Neural cell (in vitro differentiated cells): ENCODE measurements around the gene NHSL2. TPM values are rescaled to one million over a fixed set of nuclear protein-coding genes. Genes with fewer than 3 reads are reported as not detected.

Source experiments
- H2AFZ ChIP-seq: fragments of 200-600, 300-800 bp; sonication (generic), shearing (Covaris generic); 2 replicates; pipeline ENCODE4 v1.6.0; 2014; ENCODE audit warnings: low read depth, mild to moderate bottlenecking, antibody characterized with exemption, low read length, moderate library complexity
- H3F3A ChIP-seq: fragments of 200-600 bp; shearing (Covaris generic); 2 replicates; pipeline ENCODE4 v1.6.1; 2016; ENCODE audit warnings: mild to moderate bottlenecking, moderate library complexity, mixed read lengths, antibody characterized with exemption, low read length; ENCODE audit not compliant: insufficient read depth, poor library complexity, severe bottlenecking
- H3K27ac ChIP-seq: fragments of 200-600, 300-800 bp; sonication (generic), shearing (Covaris generic); 2 replicates; pipeline ENCODE4 v1.5.1; 2014; ENCODE audit warnings: mild to moderate bottlenecking, low read length, moderate library complexity
- H3K27me3 ChIP-seq: fragments of 300-800, 200-600 bp; sonication (generic), shearing (Covaris generic); 2 replicates; pipeline ENCODE4 v1.6.0; 2014; ENCODE audit warnings: mild to moderate bottlenecking, low read depth, low read length, moderate library complexity; ENCODE audit not compliant: insufficient read depth
- H3K36me3 ChIP-seq: fragments of 300-800, 200-600 bp; sonication (generic), shearing (Covaris generic); 2 replicates; pipeline ENCODE4 v1.5.1; 2014; ENCODE audit warnings: mild to moderate bottlenecking, antibody characterized with exemption, low read length, moderate library complexity; ENCODE audit not compliant: insufficient read depth
- H3K4me2 ChIP-seq: fragments of 300-800, 200-600 bp; sonication (generic), shearing (Covaris generic); 2 replicates; pipeline ENCODE4 v1.6.0; 2014; ENCODE audit warnings: mild to moderate bottlenecking, low read length
- H3K4me3 ChIP-seq: fragments of 300-800, 200-600 bp; sonication (generic), shearing (Covaris generic); 2 replicates; pipeline ENCODE4 v1.5.1; 2014; ENCODE audit warnings: mild to moderate bottlenecking, low read length, moderate library complexity
- H3K79me2 ChIP-seq: fragments of 200-600 bp; shearing (Covaris generic); replicated peaks from 2 replicates; pipeline ENCODE4 v1.6.0; 2014; ENCODE audit warnings: mild to moderate bottlenecking, low read length, moderate library complexity; ENCODE audit not compliant: insufficient read depth
- H3K9ac ChIP-seq: fragments of 300-800, 200-600 bp; sonication (generic), shearing (Covaris generic); 2 replicates; pipeline ENCODE4 v1.6.1; 2016; ENCODE audit warnings: mild to moderate bottlenecking, low read length, mixed read lengths
- H3K9me2 ChIP-seq: fragments of 200-600 bp; shearing (Covaris generic); 2 replicates; pipeline ENCODE4 v1.6.1; 2016; ENCODE audit warnings: mild to moderate bottlenecking, low read length, mixed read lengths; ENCODE audit not compliant: insufficient read depth
- H3K9me3 ChIP-seq: fragments of 200-600, 300-800 bp; sonication (generic), shearing (Covaris generic); 2 replicates; pipeline ENCODE4 v1.6.1; 2016; ENCODE audit warnings: mild to moderate bottlenecking, mixed run types, low read length, moderate library complexity, mixed read lengths
- H4K20me1 ChIP-seq: fragments of 200-600 bp; shearing (Covaris generic); 2 replicates; pipeline ENCODE4 v1.6.1; 2016; ENCODE audit warnings: mild to moderate bottlenecking, mixed run types; ENCODE audit not compliant: insufficient read depth
- CTCF ChIP-seq: fragments of 450-650 bp; IDR thresholded peaks from 2 replicates; pipeline ENCODE4 v1.5.1; 2014; ENCODE audit warnings: antibody characterized with exemption, mild to moderate bottlenecking, moderate library complexity; ENCODE audit not compliant: poor library complexity, severe bottlenecking
- EP300 ChIP-seq: fragments of 450-650 bp; conservative IDR thresholded peaks from 2 replicates; pipeline ENCODE4 v1.6.1; 2014; ENCODE audit warnings: antibody characterized with exemption, mild to moderate bottlenecking, moderate library complexity; ENCODE audit not compliant: poor library complexity, severe bottlenecking
- EZH2 ChIP-seq: fragments of 200-600, 300-800 bp; shearing (Covaris generic), sonication (generic); IDR thresholded peaks from 2 replicates; pipeline ENCODE4 v1.6.1; 2014; ENCODE audit warnings: antibody characterized with exemption, low read length, borderline replicate concordance, mild to moderate bottlenecking; ENCODE audit not compliant: insufficient read depth, poor library complexity, severe bottlenecking
- MXI1 ChIP-seq: fragments of 450-650 bp; conservative IDR thresholded peaks from 2 replicates; pipeline ENCODE4 v1.6.1; 2014; ENCODE audit warnings: antibody characterized with exemption, mild to moderate bottlenecking; ENCODE audit not compliant: poor library complexity, severe bottlenecking
- POLR2AphosphoS5 ChIP-seq: IDR thresholded peaks from 2 replicates; pipeline ENCODE4 v1.6.1; 2012
- RAD21 ChIP-seq: fragments of 450-650 bp; conservative IDR thresholded peaks from 2 replicates; pipeline ENCODE4 v1.6.1; 2014; ENCODE audit warnings: antibody characterized with exemption, mild to moderate bottlenecking, moderate library complexity
- REST ChIP-seq: IDR thresholded peaks from 2 replicates; pipeline ENCODE4 v1.6.1; 2012; ENCODE audit warnings: borderline replicate concordance
- SMC3 ChIP-seq: fragments of 450-650 bp; conservative IDR thresholded peaks from 2 replicates; pipeline ENCODE4 v1.6.1; 2014; ENCODE audit warnings: antibody characterized with exemption, mild to moderate bottlenecking, moderate library complexity; ENCODE audit not compliant: poor library complexity
- TAF1 ChIP-seq: IDR thresholded peaks from 2 replicates; pipeline ENCODE4 v1.6.1; 2012; ENCODE audit warnings: low read depth
- polyA plus RNA-seq: library from polyadenylated mRNA; depleted of rRNA; stranded (reverse); fragments of >200 nt; gene quantifications from 2 replicates; pipeline ENCODE4 v1.2.3, GENCODE V29; 2014

Gene NHSL2
- polyA plus RNA-seq, 1 donor from 2014 or later = 0.87 TPM

- no peaks in the 10 kb centered on the region for H3K9me3 ChIP-seq
- no peak overlapping the region for H3K27ac ChIP-seq
- no peaks in the 10 kb centered on the region for H3K9me2 ChIP-seq
- H2AFZ ChIP-seq = no peak overlapping the region
- no peak for TF ChIP-seq TAF1
- TF ChIP-seq RAD21 = no peak
- TF ChIP-seq POLR2AphosphoS5 = no peak
- TF ChIP-seq CTCF = no peak
- TF ChIP-seq MXI1 = no peak
- TF ChIP-seq EP300 = no peak
- no peak for TF ChIP-seq REST
- no peak for TF ChIP-seq EZH2
- no peak overlapping the region for H3K4me2 ChIP-seq
- H3K4me3 ChIP-seq = no peak overlapping the region
- H3K36me3 ChIP-seq = no peaks in the 10 kb centered on the region
- no peak overlapping the region for H3K9ac ChIP-seq
- H4K20me1 ChIP-seq = no peaks in the 10 kb centered on the region
- H3F3A ChIP-seq = no peaks in the 10 kb centered on the region
- H3K27me3 ChIP-seq = no peaks in the 10 kb centered on the region
- no peaks in the 10 kb centered on the region for H3K79me2 ChIP-seq
These were observed 223.4 kb downstream of the NHSL2 start for GRCh38 chrX:72133851-72134546.

GRCh38 chrX:72137846-72138495, 227.3 kb downstream of the NHSL2 start:
- Histone ChIP-seq H3K4me3 (no peak overlapping the region), H3K36me3 (no peaks in the 10 kb centered on the region), H3K9me3 (no peaks in the 10 kb centered on the region), H3K27me3 (no peaks in the 10 kb centered on the region), H3F3A (no peaks in the 10 kb centered on the region), H2AFZ (no peak overlapping the region), H3K79me2 (no peaks in the 10 kb centered on the region), H3K27ac (no peak overlapping the region), H3K4me2 (no peak overlapping the region), H3K9me2 (no peaks in the 10 kb centered on the region), H4K20me1 (no peaks in the 10 kb centered on the region), H3K9ac (no peak overlapping the region)
- TF ChIP-seq RAD21 = no peak
- TF ChIP-seq SMC3 = no peak
